Mesothelial cell of epicardium (in vitro differentiated cells): ENCODE measurements around the gene IRGQ. TPM values are rescaled to one million over a fixed set of nuclear protein-coding genes. Genes with fewer than 3 reads are reported as not detected.
A peak's percentile ranks its signal among the peaks of the same experiment; 100 is the strongest.
"Not testable (repeated sequence)": the region's sequence is repeated elsewhere in the genome, so short reads cannot be mapped to it uniquely, and the experiment has no call there.

ENCODE experiments used
- DNase-seq, 2 experiments: peaks; one replicate each; pipeline ENCODE4 v3.0.0; 2021; ENCODE audit warnings: low spot score in 2 of 2; ENCODE audit not compliant: unreplicated experiment in 2 of 2
- H3K27ac Mint-ChIP-seq: 2 replicates; pipeline ENCODE4 v1.8.0; 2021; ENCODE audit warnings: mixed read lengths
- H3K27me3 Mint-ChIP-seq: 2 replicates; pipeline ENCODE4 v1.8.0; 2021; ENCODE audit warnings: low read depth, mixed read lengths
- H3K36me3 Mint-ChIP-seq: 2 replicates; pipeline ENCODE4 v1.8.0; 2021; ENCODE audit warnings: mixed read lengths
- H3K4me1 Mint-ChIP-seq: 2 replicates; pipeline ENCODE4 v1.8.0; 2021; ENCODE audit warnings: mixed read lengths
- H3K4me3 Mint-ChIP-seq: 2 replicates; pipeline ENCODE4 v1.8.0; 2021; ENCODE audit warnings: mild to moderate bottlenecking, moderate library complexity, mixed read lengths
- H3K9me3 Mint-ChIP-seq: 2 replicates; pipeline ENCODE4 v1.8.0; 2021; ENCODE audit warnings: mixed read lengths
- total RNA-seq: library from RNA; stranded (reverse); gene quantifications from 3 replicates; pipeline ENCODE4 v1.2.1, GENCODE V29; 2021
- TF ChIP-seq, protein P1 (sequence below): fragments of 200-600 bp; sonication (generic); IDR thresholded peaks from one replicate; pipeline ENCODE4 v1.5.0; 2021; ENCODE audit warnings: antibody characterized with exemption; ENCODE audit not compliant: unreplicated experiment

The IRGQ gene
- total RNA-seq, 1 donor from 2014 or later: 42.2 TPM

- Mint-ChIP-seq H3K4me1 (no peaks in the 10 kb centered on the region), H3K9me3 (no peaks in the 10 kb centered on the region), H3K4me3 (no peak overlapping the region)
Observed at GRCh38 chr19:43607238-43608205, 11.6 kb upstream of the IRGQ start.

DNA sequence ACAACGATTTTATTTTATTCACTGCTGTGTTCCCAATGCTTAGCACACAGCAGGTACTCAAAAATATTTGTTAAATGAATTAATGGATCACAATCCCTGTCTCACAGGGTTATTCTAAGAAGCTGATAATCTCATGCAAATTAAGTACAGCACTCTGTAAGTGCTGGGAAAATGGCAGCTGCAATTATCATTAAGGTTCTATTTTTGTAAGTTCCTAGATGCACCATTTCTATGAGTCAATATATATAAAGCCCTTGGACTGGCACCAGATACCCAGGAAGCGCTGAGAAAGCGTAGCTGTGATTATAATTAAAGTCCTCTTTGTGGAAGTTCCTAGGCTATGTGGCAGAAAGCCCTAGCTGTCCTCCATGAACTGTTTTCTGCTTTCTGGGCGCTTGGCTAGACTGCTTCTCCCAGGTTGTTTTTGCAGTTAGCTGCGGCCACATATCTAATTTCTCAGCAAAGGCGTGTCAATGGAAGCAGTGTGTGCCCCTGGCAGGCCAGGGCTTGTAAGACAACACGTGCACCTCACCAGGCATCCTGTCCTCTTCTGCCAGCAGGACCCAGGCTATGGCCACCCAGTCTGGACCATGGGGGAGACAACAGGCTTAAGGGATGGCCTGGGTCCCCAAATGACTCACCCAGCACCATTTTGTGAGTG, 10.8 kb upstream of the IRGQ start:
- H3K4me3 Mint-ChIP-seq: no peak overlapping the region
- peaks cover 20% of the 10 kb centered on the region for H3K36me3 Mint-ChIP-seq
- TF ChIP-seq, protein P1, sequence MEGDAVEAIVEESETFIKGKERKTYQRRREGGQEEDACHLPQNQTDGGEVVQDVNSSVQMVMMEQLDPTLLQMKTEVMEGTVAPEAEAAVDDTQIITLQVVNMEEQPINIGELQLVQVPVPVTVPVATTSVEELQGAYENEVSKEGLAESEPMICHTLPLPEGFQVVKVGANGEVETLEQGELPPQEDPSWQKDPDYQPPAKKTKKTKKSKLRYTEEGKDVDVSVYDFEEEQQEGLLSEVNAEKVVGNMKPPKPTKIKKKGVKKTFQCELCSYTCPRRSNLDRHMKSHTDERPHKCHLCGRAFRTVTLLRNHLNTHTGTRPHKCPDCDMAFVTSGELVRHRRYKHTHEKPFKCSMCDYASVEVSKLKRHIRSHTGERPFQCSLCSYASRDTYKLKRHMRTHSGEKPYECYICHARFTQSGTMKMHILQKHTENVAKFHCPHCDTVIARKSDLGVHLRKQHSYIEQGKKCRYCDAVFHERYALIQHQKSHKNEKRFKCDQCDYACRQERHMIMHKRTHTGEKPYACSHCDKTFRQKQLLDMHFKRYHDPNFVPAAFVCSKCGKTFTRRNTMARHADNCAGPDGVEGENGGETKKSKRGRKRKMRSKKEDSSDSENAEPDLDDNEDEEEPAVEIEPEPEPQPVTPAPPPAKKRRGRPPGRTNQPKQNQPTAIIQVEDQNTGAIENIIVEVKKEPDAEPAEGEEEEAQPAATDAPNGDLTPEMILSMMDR: no peak
- H3K4me1 Mint-ChIP-seq: no peaks in the 10 kb centered on the region
- no peak for DNase-seq
- H3K27me3 Mint-ChIP-seq: no peaks in the 10 kb centered on the region
- H3K27ac Mint-ChIP-seq: peak overlapping the region; percentile 12
- H3K9me3 Mint-ChIP-seq: no peaks in the 10 kb centered on the region

More at GRCh38 chr19:43607238-43608205, 11.6 kb upstream of the IRGQ start:
- no peak overlapping the region for H3K27ac Mint-ChIP-seq
- peaks cover 27% of the 10 kb centered on the region for H3K36me3 Mint-ChIP-seq
- TF ChIP-seq, protein P1: no peak
- no peak for DNase-seq
- H3K27me3 Mint-ChIP-seq: no peaks in the 10 kb centered on the region

- TF ChIP-seq, protein P1: no peak
- Mint-ChIP-seq H3K36me3 (peaks cover 19% of the 10 kb centered on the region), H3K27me3 (no peaks in the 10 kb centered on the region), H3K9me3 (no peaks in the 10 kb centered on the region), H3K4me3 (no peak overlapping the region), H3K27ac (no peak overlapping the region), H3K4me1 (no peaks in the 10 kb centered on the region)
- no peak for DNase-seq
Observed at GRCh38 chr19:43605875-43606568, 10.1 kb upstream of the IRGQ start.

DNA sequence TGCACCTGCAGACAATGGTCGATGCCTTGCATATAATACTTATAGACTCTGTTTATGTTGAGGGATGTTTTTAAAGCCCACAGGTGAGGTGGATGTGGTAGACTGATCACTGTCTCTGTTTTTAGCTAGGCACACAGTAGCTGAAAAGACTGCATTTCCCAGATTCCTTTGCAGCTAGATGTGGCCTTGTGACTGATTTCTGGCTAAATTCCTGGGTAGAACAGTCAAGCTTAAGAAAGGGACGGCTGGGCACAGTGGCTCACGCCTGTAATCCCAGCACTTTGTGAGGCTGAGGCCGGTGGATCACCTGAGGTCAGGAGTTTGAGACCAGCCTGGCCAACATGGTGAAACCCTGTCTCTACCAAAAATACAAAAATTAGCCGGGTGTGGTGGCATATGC, 4.4 kb upstream of the IRGQ start:
- peaks cover 20% of the 10 kb centered on the region for H3K4me1 Mint-ChIP-seq
- not testable (repeated sequence) for H3K27me3 Mint-ChIP-seq, H3K36me3 Mint-ChIP-seq, DNase-seq, H3K4me3 Mint-ChIP-seq, H3K27ac Mint-ChIP-seq, H3K9me3 Mint-ChIP-seq

DNA sequence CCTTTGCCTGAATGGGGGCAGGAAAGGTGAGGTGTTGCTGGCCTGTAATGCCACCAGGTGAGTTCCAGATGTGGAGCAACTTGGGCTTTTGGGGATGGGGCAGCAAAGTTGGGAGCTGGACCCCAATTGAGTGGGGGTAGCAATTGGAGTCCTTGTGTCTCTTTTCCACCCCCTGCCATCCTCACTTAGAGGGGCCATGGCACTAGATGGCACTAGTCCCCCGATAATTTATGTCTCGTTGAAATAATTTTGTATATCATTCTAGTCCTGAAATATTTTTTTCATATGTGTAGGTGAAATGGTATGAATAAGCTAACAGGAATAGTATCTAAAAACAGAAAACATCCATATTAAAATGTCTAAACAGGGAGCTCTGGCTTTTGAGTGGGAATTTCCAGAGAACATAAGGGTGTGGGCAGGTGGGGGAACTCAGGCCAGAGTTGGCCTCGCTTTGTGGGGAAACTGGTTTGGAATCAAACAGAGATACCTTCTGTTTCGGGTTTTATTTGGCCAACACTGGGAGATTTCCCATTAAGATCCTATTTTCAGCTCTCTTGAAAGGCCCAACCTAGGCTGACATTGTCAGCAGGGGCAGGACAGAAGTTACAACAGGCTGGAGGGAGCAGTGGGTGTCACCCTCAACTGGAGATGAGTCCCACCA, 3.8 kb upstream of the IRGQ start:
- Mint-ChIP-seq H3K4me3 (no peak overlapping the region), H3K4me1 (peaks cover 20% of the 10 kb centered on the region), H3K9me3 (no peaks in the 10 kb centered on the region), H3K36me3 (peaks cover 5% of the 10 kb centered on the region), H3K27ac (no peak overlapping the region), H3K27me3 (no peaks in the 10 kb centered on the region)
- no peak for DNase-seq
- TF ChIP-seq, protein P1: no peak
